Measurements from ENCODE around the gene PNPLA2. TPM values are rescaled to one million over a fixed set of nuclear protein-coding genes. Genes with fewer than 3 reads are reported as not detected.

The PNPLA2 gene
- total RNA-seq, 2 experiments from 2014 or later, result 29.7 to 32.0 TPM

- no peak for ATAC-seq
- POLR2A ChIA-PET, result no interaction called here
- intact Hi-C loops (cut with micrococcal nuclease), result no loop called here
- H3K36me3 Mint-ChIP-seq (ENCODE audit: low read depth), result no peaks in the 10 kb centered on the region
- TF ChIP-seq CTCF (IDR thresholded peaks at IDR 0.05), result no peak
- H3K9me3 Mint-ChIP-seq, result no peaks in the 10 kb centered on the region
- DNase-seq, result no peak
- no peaks in the 10 kb centered on the region for H3K27me3 Mint-ChIP-seq
- no peak overlapping the region for H3K27ac Mint-ChIP-seq
- CTCF ChIA-PET, result no interaction called here
- peaks cover 3% of the 10 kb centered on the region for H3K4me1 Mint-ChIP-seq (ENCODE audit: low read depth)
- no peak overlapping the region for H3K4me3 Mint-ChIP-seq
These were observed 36.6 kb downstream of the PNPLA2 start for GRCh38 chr11:855330-855674.

GRCh38 chr11:855796-856195 lies 37.1 kb downstream of the PNPLA2 start:
- Mint-ChIP-seq H3K4me3 (no peak overlapping the region), H3K27ac (no peak overlapping the region), H3K36me3 (ENCODE audit: low read depth) (no peaks in the 10 kb centered on the region), H3K4me1 (ENCODE audit: low read depth) (peaks cover 3% of the 10 kb centered on the region), H3K9me3 (no peaks in the 10 kb centered on the region), H3K27me3 (no peaks in the 10 kb centered on the region)
- ChIA-PET POLR2A (interaction anchor here (1.6 kb wide), 1 partner anchor 9 kb away, joined by 4 read pairs; no protein-coding TSS in a partner anchor), CTCF (no interaction called here)
- TF ChIP-seq CTCF (IDR thresholded peaks at IDR 0.05), result no peak
- no peak for ATAC-seq
- intact Hi-C loops (cut with micrococcal nuclease), result no loop called here
- no peak for DNase-seq

- DNase-seq, result no peak
- intact Hi-C loops (cut with micrococcal nuclease), result no loop called here
- no peak for ATAC-seq
- ChIA-PET CTCF (interaction anchor here (0.8 to 1.0 kb wide), 2 partner anchors 8 to 10 kb away, joined by 3 read pairs; no protein-coding TSS in a partner anchor), POLR2A (interaction anchor here (1.6 kb wide), 1 partner anchor 10 kb away, joined by 4 read pairs; no protein-coding TSS in a partner anchor)
- TF ChIP-seq CTCF (IDR thresholded peaks at IDR 0.05), result no peak
- Mint-ChIP-seq H3K9me3 (no peaks in the 10 kb centered on the region), H3K27ac (no peak overlapping the region), H3K4me3 (no peak overlapping the region), H3K36me3 (ENCODE audit: low read depth) (no peaks in the 10 kb centered on the region), H3K4me1 (ENCODE audit: low read depth) (peaks cover 3% of the 10 kb centered on the region), H3K27me3 (no peaks in the 10 kb centered on the region)
These were observed 37.7 kb downstream of the PNPLA2 start for GRCh38 chr11:856397-856796.

GRCh38 chr11:858053-858761 lies 39.5 kb downstream of the PNPLA2 start:
- POLR2A ChIA-PET, result no interaction called here
- TF ChIP-seq CTCF (IDR thresholded peaks at IDR 0.05), result no peak
- Mint-ChIP-seq H3K4me3 (no peak overlapping the region), H3K27me3 (no peaks in the 10 kb centered on the region), H3K36me3 (ENCODE audit: low read depth) (no peaks in the 10 kb centered on the region), H3K27ac (no peak overlapping the region), H3K9me3 (no peaks in the 10 kb centered on the region), H3K4me1 (ENCODE audit: low read depth) (peaks cover 3% of the 10 kb centered on the region)
- ATAC-seq (no peak), DNase-seq (no peak)
- CTCF ChIA-PET, result no interaction called here
- intact Hi-C loops (cut with micrococcal nuclease), result no loop called here

GRCh38 chr11:858762-859339 lies 40.1 kb downstream of the PNPLA2 start:
- Mint-ChIP-seq H3K27ac (no peak overlapping the region), H3K4me3 (no peak overlapping the region), H3K27me3 (no peaks in the 10 kb centered on the region), H3K9me3 (no peaks in the 10 kb centered on the region), H3K36me3 (ENCODE audit: low read depth) (no peaks in the 10 kb centered on the region), H3K4me1 (ENCODE audit: low read depth) (peaks cover 3% of the 10 kb centered on the region)
- no peak for DNase-seq
- intact Hi-C loops (cut with micrococcal nuclease), result no loop called here
- CTCF ChIA-PET, result no interaction called here
- ATAC-seq, result no peak
- no peak for TF ChIP-seq CTCF (IDR thresholded peaks at IDR 0.05)
- POLR2A ChIA-PET, result no interaction called here

All from activated CD8-positive, alpha-beta T cell treated with anti-CD3 and anti-CD28 coated beads for 36 hours (primary cell).